Measurements from ENCODE around the gene ITM2C.

Gene ITM2C

GRCh38 chr2:230868947-230869913, 4.5 kb downstream of the ITM2C start:
- Histone ChIP-seq H3K9me3 (ENCODE audit: control insufficient read depth in 1 of 2, low read length in 2 of 2) (no peaks in the 10 kb centered on the region), H3K36me3 (ENCODE audit: control insufficient read depth in 1 of 2, insufficient read depth in 2 of 2, low read length in 2 of 2) (peaks cover 0 to 3% of the 10 kb centered on the region in 2 donors), H3K4me3 (ENCODE audit: low read depth in 1 of 2, low read length in 2 of 2) (peak overlapping the region in 1 of 2 donors; percentile 7), H3K27me3 (ENCODE audit: low read depth, low read length) (no peaks in the 10 kb centered on the region), H3K4me1 (ENCODE audit: control insufficient read depth in 1 of 2, insufficient read depth in 2 of 2, low read length in 2 of 2) (peaks cover 11 to 70% of the 10 kb centered on the region in 2 donors), H3K27ac (ENCODE audit: low read length) (peak overlapping the region; percentile 62)

GRCh38 chr2:230869914-230870543, 5.3 kb downstream of the ITM2C start:
- peak overlapping the region; percentile 39 for H3K27ac ChIP-seq (ENCODE audit: low read length)
- no peaks in the 10 kb centered on the region for H3K27me3 ChIP-seq (ENCODE audit: low read depth, low read length)
- H3K36me3 ChIP-seq (ENCODE audit: control insufficient read depth in 1 of 2, insufficient read depth in 2 of 2, low read length in 2 of 2), result peaks cover 0 to 3% of the 10 kb centered on the region in 2 donors
- peaks cover 11 to 68% of the 10 kb centered on the region in 2 donors for H3K4me1 ChIP-seq (ENCODE audit: control insufficient read depth in 1 of 2, insufficient read depth in 2 of 2, low read length in 2 of 2)
- peak overlapping the region in 1 of 2 donors; percentile 33 for H3K4me3 ChIP-seq (ENCODE audit: low read depth in 1 of 2, low read length in 2 of 2)
- H3K9me3 ChIP-seq (ENCODE audit: control insufficient read depth in 1 of 2, low read length in 2 of 2), result no peaks in the 10 kb centered on the region

- H3K27ac ChIP-seq (ENCODE audit: low read length), result peak overlapping the region; percentile 39
- peak overlapping the region in 1 of 2 donors; percentile 33 for H3K4me3 ChIP-seq (ENCODE audit: low read depth in 1 of 2, low read length in 2 of 2)
- peaks cover 0 to 4% of the 10 kb centered on the region in 2 donors for H3K36me3 ChIP-seq (ENCODE audit: control insufficient read depth in 1 of 2, insufficient read depth in 2 of 2, low read length in 2 of 2)
- H3K4me1 ChIP-seq (ENCODE audit: control insufficient read depth in 1 of 2, insufficient read depth in 2 of 2, low read length in 2 of 2), result peaks cover 11 to 66% of the 10 kb centered on the region in 2 donors
- no peaks in the 10 kb centered on the region for H3K9me3 ChIP-seq (ENCODE audit: control insufficient read depth in 1 of 2, low read length in 2 of 2)
- no peaks in the 10 kb centered on the region for H3K27me3 ChIP-seq (ENCODE audit: low read depth, low read length)
Measured at GRCh38 chr2:230870544-230871360, 6.0 kb downstream of the ITM2C start.

GRCh38 chr2:230871361-230872150, 6.8 kb downstream of the ITM2C start:
- H3K4me1 ChIP-seq (ENCODE audit: control insufficient read depth in 1 of 2, insufficient read depth in 2 of 2, low read length in 2 of 2), result peaks cover 11 to 58% of the 10 kb centered on the region in 2 donors
- peaks cover 5 to 10% of the 10 kb centered on the region in 2 donors for H3K36me3 ChIP-seq (ENCODE audit: control insufficient read depth in 1 of 2, insufficient read depth in 2 of 2, low read length in 2 of 2)
- no peaks in the 10 kb centered on the region for H3K9me3 ChIP-seq (ENCODE audit: control insufficient read depth in 1 of 2, low read length in 2 of 2)
- peak overlapping the region; percentile 16 for H3K27ac ChIP-seq (ENCODE audit: low read length)
- peak overlapping the region in 1 of 2 donors; percentile 33 for H3K4me3 ChIP-seq (ENCODE audit: low read depth in 1 of 2, low read length in 2 of 2)
- H3K27me3 ChIP-seq (ENCODE audit: low read depth, low read length), result no peaks in the 10 kb centered on the region

- Histone ChIP-seq H3K4me1 (ENCODE audit: control insufficient read depth in 1 of 2, insufficient read depth in 2 of 2, low read length in 2 of 2) (peaks cover 11 to 50% of the 10 kb centered on the region in 2 donors), H3K36me3 (ENCODE audit: control insufficient read depth in 1 of 2, insufficient read depth in 2 of 2, low read length in 2 of 2) (peaks cover 5 to 18% of the 10 kb centered on the region in 2 donors), H3K4me3 (ENCODE audit: low read depth in 1 of 2, low read length in 2 of 2) (no peak overlapping the region), H3K27ac (ENCODE audit: low read length) (no peak overlapping the region), H3K9me3 (ENCODE audit: control insufficient read depth in 1 of 2, low read length in 2 of 2) (no peaks in the 10 kb centered on the region), H3K27me3 (ENCODE audit: low read depth, low read length) (no peaks in the 10 kb centered on the region)
Measured at GRCh38 chr2:230872151-230872967, 7.6 kb downstream of the ITM2C start.

- Histone ChIP-seq H3K4me1 (ENCODE audit: control insufficient read depth in 1 of 2, insufficient read depth in 2 of 2, low read length in 2 of 2) (peaks cover 11 to 46% of the 10 kb centered on the region in 2 donors), H3K9me3 (ENCODE audit: control insufficient read depth in 1 of 2, low read length in 2 of 2) (no peaks in the 10 kb centered on the region), H3K4me3 (ENCODE audit: low read depth in 1 of 2, low read length in 2 of 2) (no peak overlapping the region), H3K27me3 (ENCODE audit: low read depth, low read length) (no peaks in the 10 kb centered on the region), H3K36me3 (ENCODE audit: control insufficient read depth in 1 of 2, insufficient read depth in 2 of 2, low read length in 2 of 2) (peaks cover 11 to 26% of the 10 kb centered on the region in 2 donors), H3K27ac (ENCODE audit: low read length) (no peak overlapping the region)
Measured at GRCh38 chr2:230872968-230873660, 8.4 kb downstream of the ITM2C start.

GRCh38 chr2:230873661-230874401, 9.1 kb downstream of the ITM2C start:
- Histone ChIP-seq H3K27ac (ENCODE audit: low read length) (no peak overlapping the region), H3K27me3 (ENCODE audit: low read depth, low read length) (no peaks in the 10 kb centered on the region), H3K4me1 (ENCODE audit: control insufficient read depth in 1 of 2, insufficient read depth in 2 of 2, low read length in 2 of 2) (peaks cover 11 to 46% of the 10 kb centered on the region in 2 donors), H3K4me3 (ENCODE audit: low read depth in 1 of 2, low read length in 2 of 2) (no peak overlapping the region), H3K36me3 (ENCODE audit: control insufficient read depth in 1 of 2, insufficient read depth in 2 of 2, low read length in 2 of 2) (peaks cover 11 to 29% of the 10 kb centered on the region in 2 donors), H3K9me3 (ENCODE audit: control insufficient read depth in 1 of 2, low read length in 2 of 2) (no peaks in the 10 kb centered on the region)

GRCh38 chr2:230874456-230874855, 9.7 kb downstream of the ITM2C start:
- Histone ChIP-seq H3K4me1 (ENCODE audit: control insufficient read depth in 1 of 2, insufficient read depth in 2 of 2, low read length in 2 of 2) (peaks cover 11 to 41% of the 10 kb centered on the region in 2 donors), H3K4me3 (ENCODE audit: low read depth in 1 of 2, low read length in 2 of 2) (no peak overlapping the region), H3K36me3 (ENCODE audit: control insufficient read depth in 1 of 2, insufficient read depth in 2 of 2, low read length in 2 of 2) (peaks cover 11 to 33% of the 10 kb centered on the region in 2 donors), H3K9me3 (ENCODE audit: control insufficient read depth in 1 of 2, low read length in 2 of 2) (no peaks in the 10 kb centered on the region), H3K27me3 (ENCODE audit: low read depth, low read length) (no peaks in the 10 kb centered on the region), H3K27ac (ENCODE audit: low read length) (no peak overlapping the region)

GRCh38 chr2:230874876-230875275, 10.1 kb downstream of the ITM2C start:
- H3K9me3 ChIP-seq (ENCODE audit: control insufficient read depth in 1 of 2, low read length in 2 of 2), result no peaks in the 10 kb centered on the region
- H3K36me3 ChIP-seq (ENCODE audit: control insufficient read depth in 1 of 2, insufficient read depth in 2 of 2, low read length in 2 of 2), result peaks cover 11 to 37% of the 10 kb centered on the region in 2 donors
- no peaks in the 10 kb centered on the region for H3K27me3 ChIP-seq (ENCODE audit: low read depth, low read length)
- no peak overlapping the region for H3K4me3 ChIP-seq (ENCODE audit: low read depth in 1 of 2, low read length in 2 of 2)
- peaks cover 11 to 36% of the 10 kb centered on the region in 2 donors for H3K4me1 ChIP-seq (ENCODE audit: control insufficient read depth in 1 of 2, insufficient read depth in 2 of 2, low read length in 2 of 2)
- H3K27ac ChIP-seq (ENCODE audit: low read length), result no peak overlapping the region
